ENCODE results near the gene FA2H. TPM values are rescaled to one million over a fixed set of nuclear protein-coding genes. Genes with fewer than 3 reads are reported as not detected.

The FA2H gene
- total and polyA plus RNA-seq, 2 donors (not counting 1 experiment from before 2014, with no cell fraction given) = not detected

- Histone ChIP-seq H3K4me2 (ENCODE audit: extremely low read depth, insufficient read depth, low read length) (peak overlapping the region; percentile 84), H3K9me3 (ENCODE audit: control insufficient read depth, insufficient read depth, low read depth, low read length) (no peaks in the 10 kb centered on the region), H2AFZ (ENCODE audit: low read length) (peak overlapping the region; percentile 94), H3K4me3 (replicated peaks in 1 of 4; ENCODE audit: control extremely low read depth in 1 of 4, insufficient read depth in 1 of 4, low read depth in 3 of 4, low read length in 4 of 4) (peak overlapping the region; percentile 42 to 70 (median 54)), H3K36me3 (ENCODE audit: control insufficient read depth, insufficient read depth, low read length) (peaks cover 5% of the 10 kb centered on the region), H3K4me1 (ENCODE audit: control insufficient read depth, extremely low read depth, insufficient read depth, low read length) (peaks cover 3% of the 10 kb centered on the region), H3K9ac (ENCODE audit: insufficient read depth, low read length) (peak overlapping the region; percentile 39), H4K20me1 (ENCODE audit: control insufficient read depth, extremely low read depth, insufficient read depth, low read length) (no peaks in the 10 kb centered on the region), H3K27me3 (ENCODE audit: control insufficient read depth, insufficient read depth, low read length) (no peaks in the 10 kb centered on the region), H3K27ac (ENCODE audit: insufficient read depth, low read length) (no peak overlapping the region), H3K79me2 (ENCODE audit: control insufficient read depth, insufficient read depth, low read length) (no peaks in the 10 kb centered on the region)
- TF ChIP-seq EZH2 (IDR thresholded peaks at IDR 0.05; ENCODE audit: low read length, missing control alignments) (no peak), CTCF (conservative IDR thresholded peaks at IDR 0.05 in 1 of 2, IDR thresholded peaks at IDR 0.05 in 1 of 2; ENCODE audit: low read depth in 1 of 2, low read length in 2 of 2) (no peak)
- peak; percentile 89 to 95 for DNase-seq (ENCODE audit: low read depth in 2 of 2)
These were observed 78.9 kb downstream of the FA2H start for GRCh38 chr16:74695450-74696422.

GRCh38 chr16:74691093-74691855 is 83.3 kb downstream of the FA2H start:
- Histone ChIP-seq H3K4me1 (ENCODE audit: control insufficient read depth, extremely low read depth, insufficient read depth, low read length) (peaks cover 3% of the 10 kb centered on the region), H3K27me3 (ENCODE audit: control insufficient read depth, insufficient read depth, low read length) (no peaks in the 10 kb centered on the region), H3K4me2 (ENCODE audit: extremely low read depth, insufficient read depth, low read length) (no peak overlapping the region), H4K20me1 (ENCODE audit: control insufficient read depth, extremely low read depth, insufficient read depth, low read length) (no peaks in the 10 kb centered on the region), H3K36me3 (ENCODE audit: control insufficient read depth, insufficient read depth, low read length) (peaks cover 5% of the 10 kb centered on the region), H2AFZ (ENCODE audit: low read length) (no peak overlapping the region), H3K9ac (ENCODE audit: insufficient read depth, low read length) (no peak overlapping the region), H3K4me3 (replicated peaks in 1 of 4; ENCODE audit: control extremely low read depth in 1 of 4, insufficient read depth in 1 of 4, low read depth in 3 of 4, low read length in 4 of 4) (no peak overlapping the region), H3K79me2 (ENCODE audit: control insufficient read depth, insufficient read depth, low read length) (no peaks in the 10 kb centered on the region), H3K27ac (ENCODE audit: insufficient read depth, low read length) (no peak overlapping the region), H3K9me3 (ENCODE audit: control insufficient read depth, insufficient read depth, low read depth, low read length) (no peaks in the 10 kb centered on the region)
- DNase-seq (ENCODE audit: low read depth in 2 of 2) = no peak
- no peak for TF ChIP-seq EZH2 (IDR thresholded peaks at IDR 0.05; ENCODE audit: low read length, missing control alignments)
- TF ChIP-seq CTCF (conservative IDR thresholded peaks at IDR 0.05 in 1 of 2, IDR thresholded peaks at IDR 0.05 in 1 of 2; ENCODE audit: low read depth in 1 of 2, low read length in 2 of 2) = no peak

- Histone ChIP-seq H3K36me3 (ENCODE audit: control insufficient read depth, insufficient read depth, low read length) (no peaks in the 10 kb centered on the region), H4K20me1 (ENCODE audit: control insufficient read depth, extremely low read depth, insufficient read depth, low read length) (no peaks in the 10 kb centered on the region), H3K9me3 (ENCODE audit: control insufficient read depth, insufficient read depth, low read depth, low read length) (no peaks in the 10 kb centered on the region), H3K4me3 (replicated peaks in 1 of 4; ENCODE audit: control extremely low read depth in 1 of 4, insufficient read depth in 1 of 4, low read depth in 3 of 4, low read length in 4 of 4) (no peak overlapping the region), H3K9ac (ENCODE audit: insufficient read depth, low read length) (no peak overlapping the region), H3K27ac (ENCODE audit: insufficient read depth, low read length) (no peak overlapping the region), H3K4me1 (ENCODE audit: control insufficient read depth, extremely low read depth, insufficient read depth, low read length) (no peaks in the 10 kb centered on the region), H3K4me2 (ENCODE audit: extremely low read depth, insufficient read depth, low read length) (no peak overlapping the region), H3K79me2 (ENCODE audit: control insufficient read depth, insufficient read depth, low read length) (no peaks in the 10 kb centered on the region), H2AFZ (ENCODE audit: low read length) (no peak overlapping the region), H3K27me3 (ENCODE audit: control insufficient read depth, insufficient read depth, low read length) (no peaks in the 10 kb centered on the region)
- TF ChIP-seq EZH2 (IDR thresholded peaks at IDR 0.05; ENCODE audit: low read length, missing control alignments) (no peak), CTCF (conservative IDR thresholded peaks at IDR 0.05 in 1 of 2, IDR thresholded peaks at IDR 0.05 in 1 of 2; ENCODE audit: low read depth in 1 of 2, low read length in 2 of 2) (no peak)
- DNase-seq (ENCODE audit: low read depth in 2 of 2) = no peak
These were observed 92.1 kb downstream of the FA2H start for GRCh38 chr16:74682556-74682955.
